H1 (cell line): ENCODE data around the gene NOP9. TPM values are rescaled to one million over a fixed set of nuclear protein-coding genes. Genes with fewer than 3 reads are reported as not detected.

ENCODE experiments used
- CTCF ChIA-PET: fragments of 300-600 bp; sonication (Branson Sonifier 250); formaldehyde crosslinking; loops from one replicate; lab custom pipeline; 2021; ENCODE audit not compliant: partially characterized antibody; lab: Charles Lee
- POLR2A ChIA-PET: fragments of 300-600 bp; sonication (Branson Sonifier 250); formaldehyde crosslinking; loops from one replicate; lab custom pipeline; 2021; ENCODE audit warnings: inconsistent platforms; ENCODE audit not compliant: partially characterized antibody; lab: Charles Lee
- DNase-seq, 2 experiments: peaks; one replicate each; pipeline versions ENCODE4 v3.0.0 to v3.0.0-alpha.2; 2010 to 2022; ENCODE audit warnings: low spot score in 2 of 2, low read depth in 1 of 2, mixed read lengths in 1 of 2
- FAIRE-seq: peaks from 2 replicates; lab custom pipeline; 2011; peaks lifted over from hg19 to GRCh38; lab: Jason Lieb, UNC
- H2AFZ ChIP-seq: 2 replicates; pipeline ENCODE4 v1.8.1; 2012; ENCODE audit warnings: low read length, inconsistent platforms
- H2AK5ac ChIP-seq: 2 replicates; pipeline ENCODE4 v1.6.1; 2013; ENCODE audit warnings: low read depth, low read length
- H2BK120ac ChIP-seq: replicated peaks from 2 replicates; pipeline ENCODE3; 2013; ENCODE audit warnings: low read depth, low read length, inconsistent platforms
- H2BK12ac ChIP-seq: 2 replicates; pipeline ENCODE4 v1.6.1; 2013; ENCODE audit warnings: low read depth, low read length
- H2BK15ac ChIP-seq: 2 replicates; pipeline ENCODE4 v1.6.1; 2013; ENCODE audit warnings: low read length
- H2BK20ac ChIP-seq: 2 replicates; pipeline ENCODE4 v1.6.1; 2013; ENCODE audit warnings: low read length
- H2BK5ac ChIP-seq: 2 replicates; pipeline ENCODE4 v1.6.1; 2013; ENCODE audit warnings: low read depth, low read length
- H3K14ac ChIP-seq: 2 replicates; pipeline ENCODE4 v1.6.1; 2013; ENCODE audit warnings: inconsistent platforms; ENCODE audit not compliant: insufficient read length
- H3K18ac ChIP-seq: 2 replicates; pipeline ENCODE4 v1.6.1; 2013; ENCODE audit warnings: low read length; ENCODE audit errors: extremely low read depth
- H3K23ac ChIP-seq: 2 replicates; pipeline ENCODE4 v1.6.1; 2013; ENCODE audit warnings: inconsistent platforms; ENCODE audit not compliant: insufficient read length
- H3K23me2 ChIP-seq: 2 replicates; pipeline ENCODE4 v1.6.1; 2013; ENCODE audit warnings: low read depth, low read length
- H3K27ac ChIP-seq: 2 replicates; pipeline ENCODE4 v1.6.1; 2011; ENCODE audit warnings: low read depth, low read length, inconsistent platforms
- H3K27me3 ChIP-seq, 4 experiments: replicated peaks in 1 of 4; 1 replicate in 1 of 4; 2 replicates in 3 of 4; pipeline versions ENCODE4 v1.6.1 to v1.8.1; 2011 to 2013; ENCODE audit warnings: low read length in 3 of 4, mild to moderate bottlenecking in 3 of 4, inconsistent platforms in 2 of 4, mixed read lengths in 2 of 4, moderate library complexity in 1 of 4; ENCODE audit not compliant: control insufficient read depth in 3 of 4, insufficient read depth in 3 of 4; ENCODE audit errors: extremely low read depth in 1 of 4
- H3K36me3 ChIP-seq, 4 experiments: 2 replicates each; pipeline versions ENCODE4 v1.6.1 to v1.8.1; 2011 to 2013; ENCODE audit warnings: mild to moderate bottlenecking in 4 of 4, low read length in 3 of 4, moderate library complexity in 2 of 4, control low read depth in 1 of 4, inconsistent platforms in 1 of 4; ENCODE audit not compliant: insufficient read depth in 4 of 4, control insufficient read depth in 2 of 4
- H3K4ac ChIP-seq: replicated peaks from 2 replicates; pipeline ENCODE3; 2013; ENCODE audit warnings: low read length, low read depth, mixed read lengths, inconsistent platforms; ENCODE audit not compliant: insufficient read length
- H3K4me1 ChIP-seq, 4 experiments: replicated peaks in 1 of 4; 1 replicate in 1 of 4; 2 replicates in 3 of 4; pipeline versions ENCODE4 v1.6.1 to v1.8.1; 2011 to 2013; ENCODE audit warnings: low read length in 3 of 4, inconsistent platforms in 2 of 4, mixed read lengths in 1 of 4; ENCODE audit not compliant: insufficient read depth in 4 of 4, control insufficient read depth in 3 of 4
- H3K4me2 ChIP-seq, 2 experiments: 2 replicates each; pipeline versions ENCODE4 v1.6.1 to v1.8.1; 2011 to 2013; ENCODE audit warnings: low read depth in 2 of 2, low read length in 2 of 2, control low read depth in 1 of 2, inconsistent platforms in 1 of 2, mild to moderate bottlenecking in 1 of 2; ENCODE audit not compliant: insufficient read depth in 1 of 2
- H3K4me3 ChIP-seq, 4 experiments: fragments of 200-600, 300-600 bp in 1 of 4; sonication (generic), shearing (Covaris generic), sonication (Bioruptor Twin) in 1 of 4; 2 replicates each; pipeline versions ENCODE4 v1.5.1 to v1.8.1; 2011 to 2016; ENCODE audit warnings: low read length in 4 of 4, low read depth in 3 of 4, control low read depth in 2 of 4, inconsistent platforms in 2 of 4, mild to moderate bottlenecking in 2 of 4, mixed read lengths in 1 of 4, moderate library complexity in 1 of 4; ENCODE audit not compliant: insufficient read depth in 2 of 4; ENCODE audit errors: extremely low read depth in 1 of 4
- H3K56ac ChIP-seq: replicated peaks from 2 replicates; pipeline ENCODE3; 2013; ENCODE audit warnings: low read depth, mild to moderate bottlenecking, mixed read lengths, low read length, inconsistent platforms; ENCODE audit not compliant: insufficient read length
- H3K79me1 ChIP-seq: 2 replicates; pipeline ENCODE4 v1.6.1; 2013; ENCODE audit warnings: low read depth, low read length, control low read depth
- H3K79me2 ChIP-seq, 2 experiments: 2 replicates each; pipeline versions ENCODE4 v1.6.1 to v1.8.1; 2012 to 2013; ENCODE audit warnings: low read length in 2 of 2, mild to moderate bottlenecking in 2 of 2, inconsistent platforms in 1 of 2; ENCODE audit not compliant: insufficient read depth in 2 of 2, control insufficient read depth in 1 of 2
- H3K9ac ChIP-seq, 4 experiments: replicated peaks in 1 of 4; 1 replicate in 1 of 4; 2 replicates in 3 of 4; pipeline versions ENCODE4 v1.6.1 to v1.8.1; 2011 to 2013; ENCODE audit warnings: low read depth in 3 of 4, low read length in 3 of 4, control low read depth in 2 of 4, mild to moderate bottlenecking in 2 of 4, moderate library complexity in 2 of 4, inconsistent platforms in 1 of 4; ENCODE audit errors: extremely low read depth in 1 of 4
- H3K9me3 ChIP-seq, 2 experiments: 2 replicates each; pipeline versions ENCODE4 v1.6.1 to v1.8.1; 2012 to 2013; ENCODE audit warnings: mild to moderate bottlenecking in 2 of 2, moderate library complexity in 2 of 2, control low read depth in 1 of 2, inconsistent platforms in 1 of 2, low read depth in 1 of 2, low read length in 1 of 2, mixed read lengths in 1 of 2; ENCODE audit not compliant: insufficient read depth in 2 of 2
- H4K20me1 ChIP-seq, 2 experiments: replicated peaks in 1 of 2; 2 replicates each; pipeline versions ENCODE3 to v1.8.1; 2011 to 2013; ENCODE audit warnings: inconsistent platforms in 2 of 2, low read length in 2 of 2, mild to moderate bottlenecking in 1 of 2; ENCODE audit not compliant: insufficient read depth in 2 of 2, control insufficient read depth in 1 of 2
- H4K5ac ChIP-seq: 2 replicates; pipeline ENCODE4 v1.6.1; 2013; ENCODE audit warnings: low read length, low read depth, mixed read lengths, inconsistent platforms; ENCODE audit not compliant: insufficient read length
- H4K8ac ChIP-seq: 2 replicates; pipeline ENCODE4 v1.8.0; 2013; ENCODE audit warnings: mild to moderate bottlenecking, moderate library complexity, low read length, inconsistent platforms; ENCODE audit not compliant: insufficient read depth; ENCODE audit errors: extremely low read depth
- H4K91ac ChIP-seq: replicated peaks from 2 replicates; pipeline ENCODE3; 2013; ENCODE audit warnings: low read length, mixed read lengths, inconsistent platforms; ENCODE audit not compliant: insufficient read length
- CHD2 ChIP-seq: IDR thresholded peaks from 2 replicates; pipeline ENCODE4 v1.6.1; 2012; ENCODE audit warnings: low read length, improper control_type of control experiment
- JUND ChIP-seq: IDR thresholded peaks from 2 replicates; pipeline ENCODE4 v1.6.1; 2011; ENCODE audit warnings: mild to moderate bottlenecking, improper control_type of control experiment, low read length
- MAFK ChIP-seq: IDR thresholded peaks from 2 replicates; pipeline ENCODE4 v1.6.1; 2012; ENCODE audit warnings: low read depth, mild to moderate bottlenecking, improper control_type of control experiment, low read length
- POLR2A ChIP-seq, 2 experiments: IDR thresholded peaks; 1 replicate in 1 of 2; 2 replicates in 1 of 2; pipeline ENCODE4 v1.6.1; 2011; ENCODE audit warnings: low read depth in 2 of 2, low read length in 2 of 2, mild to moderate bottlenecking in 2 of 2; ENCODE audit errors: control extremely low read depth in 1 of 2
- POLR2AphosphoS5 ChIP-seq: IDR thresholded peaks from 2 replicates; pipeline ENCODE4 v1.6.1; 2011; ENCODE audit warnings: low read depth, low read length
- RFX5 ChIP-seq: IDR thresholded peaks from 2 replicates; pipeline ENCODE4 v1.6.1; 2011; ENCODE audit warnings: low read depth, low read length, improper control_type of control experiment, borderline replicate concordance
- SIX5 ChIP-seq: IDR thresholded peaks from 2 replicates; pipeline ENCODE4 v1.6.1; 2011; ENCODE audit warnings: mild to moderate bottlenecking, low read depth, low read length
- TCF12 ChIP-seq: IDR thresholded peaks from 2 replicates; pipeline ENCODE4 v1.6.1; 2011; ENCODE audit warnings: low read depth, mild to moderate bottlenecking, low read length
- ZNF274 ChIP-seq: IDR thresholded peaks from 2 replicates; pipeline ENCODE4 v1.7.0; 2012; ENCODE audit warnings: low read length, borderline replicate concordance; ENCODE audit errors: extremely low read depth
- WGBS, 2 experiments: shearing (Covaris generic) in 1 of 2; methylation state at CpG; one replicate each; pipeline versions ENCODE4 v1.1.6 to v1.1.7; 2013 to 2015; ENCODE audit warnings: low lambda C conversion rate in 2 of 2, mixed read lengths in 2 of 2, inconsistent platforms in 1 of 2, low coverage in 1 of 2, missing lambda C conversion rate in 1 of 2; ENCODE audit not compliant: insufficient replicate concordance in 2 of 2, insufficient coverage in 1 of 2, insufficient read length in 1 of 2; ENCODE audit errors: extremely low coverage in 1 of 2, missing lambda C conversion rate in 1 of 2; 5-methylcytosine and 5-hydroxymethylcytosine counted together
- polyA plus RNA-seq, 7 experiments: library from polyadenylated mRNA; depleted of rRNA in 3 of 7; stranded (reverse) in 5 of 7; unstranded in 2 of 7; fragments of >200 nt in 5 of 7; fragments of 200-250 nt in 2 of 7; gene quantifications; 1 replicate in 5 of 7; 2 replicates in 1 of 7; 4 replicates in 1 of 7; pipeline versions ENCODE4 v1.2.1 to v1.2.3, GENCODE V29; 2011 to 2013; ENCODE audit warnings: missing spikeins in 2 of 7, mixed read lengths in 2 of 7
- total RNA-seq: library from RNA; stranded (reverse); fragmentation: NEBNext Ultra II Directional; extraction: Animal tissue kit (Norgen Biotek cat#: 25700); gene quantifications from 2 replicates; pipeline ENCODE4 v1.2.1, GENCODE V29; 2021

NOP9 gene
- total and polyA plus RNA-seq, 2 of the 8 experiments (the other 6 are each of a cell fraction or from before 2014, with no cell fraction given), result 17.8 to 34.8 TPM

GRCh38 chr14:24255931-24256711, 43.5 kb upstream of the NOP9 start:
- H3K9ac ChIP-seq, result no peak overlapping the region
- H3K27me3 ChIP-seq, result no peaks in the 10 kb centered on the region; a peak in 1 of 7 replicates
- TF ChIP-seq CHD2, result no peak
- no peak for TF ChIP-seq RFX5
- TF ChIP-seq MAFK, result no peak
- no peak for TF ChIP-seq POLR2AphosphoS5
- no peak for TF ChIP-seq SIX5
- no peak for TF ChIP-seq TCF12
- no peak for TF ChIP-seq ZNF274
- no peak for TF ChIP-seq POLR2A (IDR thresholded peaks at IDR 0.05; ENCODE audit: control extremely low read depth in 1 of 2, low read depth in 2 of 2, low read length in 2 of 2)
- TF ChIP-seq JUND, result no peak
- H3K14ac ChIP-seq, result no peak overlapping the region
- H3K79me1 ChIP-seq, result no peaks in the 10 kb centered on the region
- ChIA-PET POLR2A (interaction anchor here (0.6 to 2.7 kb wide), 5 partner anchors 10 to 1094 kb away, joined by 3 to 10 read pairs (median 4); partner anchors contain the start of gene RABGGTA), CTCF (interaction anchor here (0.6 to 6.0 kb wide), 9 partner anchors 8 to 145 kb away, joined by 3 to 63 read pairs (median 3); partner anchors contain the start of genes DHRS1, NOP9, RABGGTA and TINF2)
- H3K56ac ChIP-seq, result no peak overlapping the region
- H3K27ac ChIP-seq, result no peak overlapping the region
- H2BK120ac ChIP-seq, result no peak overlapping the region
- H3K4me3 ChIP-seq, result no peak overlapping the region
- H3K18ac ChIP-seq, result no peak overlapping the region
- H3K36me3 ChIP-seq, result no peaks in the 10 kb centered on the region
- H3K23me2 ChIP-seq, result no peaks in the 10 kb centered on the region
- DNase-seq, result no peak
- H4K5ac ChIP-seq, result no peak overlapping the region
- H3K4me1 ChIP-seq, result no peaks in the 10 kb centered on the region; a peak in 1 of 7 replicates
- no peak overlapping the region for H3K4ac ChIP-seq
- H2AFZ ChIP-seq, result no peak overlapping the region
- WGBS, 2 experiments, result 82% methylated on average over 12 of the region's 12 CpGs; no CpG with 5 or more reads in 1 of the 2 experiments
- no peak overlapping the region for H2BK5ac ChIP-seq
- peaks cover 0 to 2% of the 10 kb centered on the region in 2 experiments for H4K20me1 ChIP-seq
- H4K91ac ChIP-seq, result no peak overlapping the region
- no peaks in the 10 kb centered on the region for H3K9me3 ChIP-seq
- H2AK5ac ChIP-seq, result no peak overlapping the region
- H3K79me2 ChIP-seq, result no peaks in the 10 kb centered on the region
- H2BK15ac ChIP-seq, result no peak overlapping the region
- no peak overlapping the region for H2BK20ac ChIP-seq
- no peak overlapping the region for H3K23ac ChIP-seq
- H3K4me2 ChIP-seq, result no peak overlapping the region
- no peak overlapping the region for H4K8ac ChIP-seq
- no peak overlapping the region for H2BK12ac ChIP-seq
- FAIRE-seq, result no peak
